ENCODE results near the gene NTNG2. TPM values are rescaled to one million over a fixed set of nuclear protein-coding genes. Genes with fewer than 3 reads are reported as not detected.

Gene NTNG2
- total RNA-seq, 2 experiments from 2014 or later: 1.8 to 2.0 TPM

DNA sequence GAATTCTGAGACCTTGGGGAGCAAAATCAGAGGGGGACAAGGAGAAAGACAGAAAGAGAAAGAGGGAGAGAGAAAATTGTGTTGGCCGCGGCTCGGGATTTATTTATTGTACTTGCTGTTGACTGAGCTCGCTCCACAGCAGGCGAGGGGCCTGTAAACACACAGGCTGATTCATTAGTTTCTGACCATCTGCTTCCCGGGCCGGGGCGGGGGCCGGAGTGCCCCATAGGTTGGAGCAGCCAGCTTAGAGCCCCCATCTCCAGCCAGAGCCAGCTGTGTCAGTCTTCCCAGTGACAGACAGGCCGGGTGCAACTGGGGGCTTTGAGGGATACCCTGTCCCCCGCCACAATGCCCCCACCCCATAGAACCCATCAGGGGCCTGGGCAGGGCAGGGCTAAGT, 30.9 kb downstream of the NTNG2 start:
- CTCF ChIA-PET: no interaction called here
- intact Hi-C loops (cut with DNase I, micrococcal nuclease): no loop called here

DNA sequence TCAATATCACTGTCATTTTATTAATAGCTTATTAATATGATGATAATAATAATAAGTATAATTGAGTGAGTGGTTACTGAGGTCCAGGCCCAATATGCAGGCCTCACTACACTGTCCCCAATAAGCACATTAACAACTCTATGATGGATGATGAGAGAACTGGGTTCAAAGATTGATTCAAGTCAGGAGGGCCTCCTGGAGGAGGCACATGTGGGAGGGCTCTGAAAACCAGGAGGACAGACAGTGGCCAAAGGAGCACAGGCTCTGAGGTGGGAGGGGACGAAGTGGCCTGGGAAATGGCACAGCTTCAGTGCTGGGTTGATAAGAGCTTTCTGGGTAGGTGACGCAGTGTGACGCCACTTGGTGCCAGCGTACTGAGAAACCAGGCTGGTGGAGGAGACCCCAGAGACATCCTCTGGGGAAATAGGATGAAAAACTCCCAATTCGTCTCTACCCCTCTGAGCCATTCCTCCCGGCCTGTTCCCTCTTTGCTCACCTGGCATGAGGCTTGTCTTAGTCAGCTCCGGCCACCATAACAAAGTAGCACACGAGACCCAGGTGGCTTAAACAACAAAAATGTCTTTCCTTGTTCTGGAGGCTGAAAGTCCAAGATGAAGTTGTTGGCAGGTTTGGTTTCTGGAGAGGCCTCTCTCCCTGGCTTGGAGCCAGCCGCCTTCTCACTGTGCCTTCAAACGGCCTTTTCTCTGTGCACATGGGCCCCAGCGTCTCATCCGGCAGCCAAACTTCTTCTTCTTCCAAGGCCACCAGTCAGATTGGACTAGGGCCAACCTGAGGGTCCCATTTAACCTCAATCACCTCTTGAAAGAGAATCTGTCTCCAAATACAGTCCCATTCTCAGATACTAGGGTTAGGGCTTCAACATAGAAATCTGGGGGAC, 31.6 kb downstream of the NTNG2 start:
- Mint-ChIP-seq H3K4me3 (no peak overlapping the region), H3K4me1 (no peaks in the 10 kb centered on the region), H3K27ac (no peak overlapping the region), H3K27me3 (no peaks in the 10 kb centered on the region), H3K36me3 (ENCODE audit: low read depth) (no peaks in the 10 kb centered on the region), H3K9me3 (ENCODE audit: low read depth) (no peaks in the 10 kb centered on the region)
- DNase-seq (no peak), ATAC-seq (no peak)
- POLR2A ChIA-PET: no interaction called here
- CTCF ChIA-PET: interaction anchor here (0.6 kb wide), 1 partner anchor 550 kb away, joined by 5 read pairs; no protein-coding TSS in a partner anchor
- intact Hi-C loops (cut with DNase I, micrococcal nuclease): no loop called here

More for the DNA sequence above, 30.9 kb downstream of the NTNG2 start:
- DNase-seq: no peak
- POLR2A ChIA-PET: no interaction called here
- Mint-ChIP-seq H3K27ac (no peak overlapping the region), H3K4me1 (no peaks in the 10 kb centered on the region), H3K4me3 (no peak overlapping the region), H3K9me3 (ENCODE audit: low read depth) (no peaks in the 10 kb centered on the region), H3K36me3 (ENCODE audit: low read depth) (no peaks in the 10 kb centered on the region), H3K27me3 (no peaks in the 10 kb centered on the region)
- ATAC-seq: no peak

DNA sequence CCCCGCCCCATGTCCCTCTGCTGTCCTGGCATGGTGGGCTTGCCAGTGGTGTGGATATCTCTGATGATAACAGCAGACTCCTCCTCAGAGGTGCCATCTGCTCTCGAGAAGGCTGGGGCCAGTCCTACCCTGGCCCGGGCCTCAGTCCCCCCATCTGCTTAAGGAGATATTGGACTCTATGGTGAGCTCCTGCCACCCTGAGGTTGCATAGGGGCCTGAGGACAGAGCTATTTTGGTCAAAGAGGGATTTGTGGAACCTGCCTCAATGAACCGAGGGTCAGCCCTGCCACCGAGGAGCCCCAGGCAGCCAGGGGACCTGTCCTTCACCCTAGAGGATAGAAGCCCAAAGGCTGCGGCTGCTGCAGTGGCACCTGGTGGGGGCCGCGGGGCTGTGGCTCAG, 32.6 kb downstream of the NTNG2 start:
- Mint-ChIP-seq H3K4me3 (no peak overlapping the region), H3K9me3 (ENCODE audit: low read depth) (no peaks in the 10 kb centered on the region), H3K4me1 (no peaks in the 10 kb centered on the region), H3K27me3 (no peaks in the 10 kb centered on the region), H3K36me3 (ENCODE audit: low read depth) (no peaks in the 10 kb centered on the region), H3K27ac (no peak overlapping the region)
- DNase-seq: no peak
- ATAC-seq: no peak
- intact Hi-C loops (cut with DNase I, micrococcal nuclease): no loop called here
- POLR2A ChIA-PET: no interaction called here
- CTCF ChIA-PET: no interaction called here

DNA sequence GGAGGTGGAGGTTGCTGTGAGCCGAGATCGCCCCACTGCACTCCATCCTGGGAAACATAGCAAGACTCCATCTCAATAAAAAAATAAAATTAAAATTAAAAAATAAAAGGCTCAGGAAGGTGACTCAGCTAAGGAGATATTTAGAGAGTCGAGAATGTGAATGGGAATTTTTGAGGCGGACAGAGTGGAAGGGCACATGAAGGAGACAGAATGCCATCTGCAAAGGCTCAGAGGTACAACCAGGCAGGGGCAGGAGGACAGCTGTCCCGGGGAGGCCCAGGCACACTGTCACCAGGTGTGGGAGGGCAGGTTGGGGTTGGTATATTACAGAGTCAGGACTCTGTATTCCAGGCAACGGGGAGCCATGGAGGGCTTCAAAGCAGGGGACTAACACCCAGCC, 35.5 kb downstream of the NTNG2 start:
- Mint-ChIP-seq H3K27me3 (peaks cover 2% of the 10 kb centered on the region), H3K4me1 (no peaks in the 10 kb centered on the region), H3K4me3 (no peak overlapping the region), H3K36me3 (ENCODE audit: low read depth) (no peaks in the 10 kb centered on the region), H3K27ac (no peak overlapping the region), H3K9me3 (ENCODE audit: low read depth) (no peaks in the 10 kb centered on the region)
- no peak for DNase-seq
- ChIA-PET CTCF (no interaction called here), POLR2A (no interaction called here)
- intact Hi-C loops (cut with DNase I, micrococcal nuclease): no loop called here
- ATAC-seq: no peak

DNA sequence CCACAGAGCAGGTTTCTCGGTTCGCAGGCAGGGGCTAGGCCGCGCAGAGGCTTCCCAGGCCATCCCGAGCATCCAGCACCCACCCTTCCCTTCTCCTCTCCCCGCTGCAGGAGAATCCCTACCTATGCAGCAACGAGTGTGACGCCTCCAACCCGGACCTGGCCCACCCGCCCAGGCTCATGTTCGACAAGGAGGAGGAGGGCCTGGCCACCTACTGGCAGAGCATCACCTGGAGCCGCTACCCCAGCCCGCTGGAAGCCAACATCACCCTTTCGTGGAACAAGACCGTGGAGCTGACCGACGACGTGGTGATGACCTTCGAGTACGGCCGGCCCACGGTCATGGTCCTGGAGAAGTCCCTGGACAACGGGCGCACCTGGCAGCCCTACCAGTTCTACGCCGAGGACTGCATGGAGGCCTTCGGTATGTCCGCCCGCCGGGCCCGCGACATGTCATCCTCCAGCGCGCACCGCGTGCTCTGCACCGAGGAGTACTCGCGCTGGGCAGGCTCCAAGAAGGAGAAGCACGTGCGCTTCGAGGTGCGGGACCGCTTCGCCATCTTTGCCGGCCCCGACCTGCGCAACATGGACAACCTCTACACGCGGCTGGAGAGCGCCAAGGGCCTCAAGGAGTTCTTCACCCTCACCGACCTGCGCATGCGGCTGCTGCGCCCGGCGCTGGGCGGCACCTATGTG, 36.1 kb downstream of the NTNG2 start:
- CTCF ChIA-PET: no interaction called here

DNA sequence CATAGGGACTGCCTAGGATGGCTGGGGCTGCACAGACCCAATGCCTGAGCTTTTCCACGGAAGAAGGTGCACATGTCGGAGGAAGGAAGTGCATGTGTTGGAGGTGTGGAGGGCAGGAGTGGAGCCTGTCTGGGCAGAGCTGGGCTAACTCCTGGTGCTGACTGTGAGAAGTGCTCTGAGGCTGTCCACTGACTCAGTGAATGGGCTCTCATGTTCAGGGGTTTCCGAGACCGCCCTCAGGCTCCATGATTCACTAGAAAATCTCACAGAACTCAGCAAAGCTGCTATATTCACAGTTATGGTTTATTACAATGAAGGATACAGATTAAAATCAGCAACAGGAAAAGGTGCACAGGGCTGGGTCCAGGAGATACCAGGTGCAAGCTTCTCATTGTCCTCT, 37.2 kb downstream of the NTNG2 start:
- no peak for ATAC-seq
- Mint-ChIP-seq H3K9me3 (ENCODE audit: low read depth) (no peaks in the 10 kb centered on the region), H3K27ac (no peak overlapping the region), H3K4me3 (no peak overlapping the region), H3K4me1 (no peaks in the 10 kb centered on the region), H3K27me3 (peaks cover 7% of the 10 kb centered on the region), H3K36me3 (ENCODE audit: low read depth) (no peaks in the 10 kb centered on the region)
- CTCF ChIA-PET: interaction anchor here (0.5 to 0.6 kb wide), 2 partner anchors 13 to 23 kb away, joined by 3 read pairs; no protein-coding TSS in a partner anchor
- DNase-seq: no peak
- POLR2A ChIA-PET: no interaction called here
- intact Hi-C loops (cut with DNase I, micrococcal nuclease): no loop called here

More for the DNA sequence above, 36.1 kb downstream of the NTNG2 start:
- H3K27ac Mint-ChIP-seq: no peak overlapping the region
- POLR2A ChIA-PET: no interaction called here
- DNase-seq (no peak), ATAC-seq (no peak)
- H3K4me1 Mint-ChIP-seq: no peaks in the 10 kb centered on the region
- no peak overlapping the region for H3K4me3 Mint-ChIP-seq
- H3K36me3 Mint-ChIP-seq (ENCODE audit: low read depth): no peaks in the 10 kb centered on the region
- intact Hi-C loops (cut with DNase I, micrococcal nuclease): no loop called here
- peaks cover 7% of the 10 kb centered on the region for H3K27me3 Mint-ChIP-seq
- no peaks in the 10 kb centered on the region for H3K9me3 Mint-ChIP-seq (ENCODE audit: low read depth)

DNA sequence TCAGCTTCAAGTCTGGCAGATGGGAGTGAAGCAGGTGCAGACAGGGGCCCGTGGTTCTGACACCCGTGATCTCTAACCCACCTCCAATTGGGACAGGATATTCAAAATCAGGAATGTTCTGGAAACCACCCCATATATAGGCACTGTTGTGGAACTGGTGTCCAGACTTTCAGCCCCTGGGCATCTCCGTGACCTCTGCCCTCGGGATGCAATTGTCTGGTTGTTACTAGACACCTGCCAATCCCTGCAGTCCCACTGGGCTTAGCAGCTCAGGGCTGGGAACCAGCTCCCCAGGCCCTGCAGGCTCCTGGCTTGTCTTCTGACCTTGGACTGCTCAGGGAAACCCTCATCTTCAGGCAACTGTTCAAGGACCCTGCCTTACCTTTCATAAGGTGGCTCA, 38.8 kb downstream of the NTNG2 start:
- ChIA-PET CTCF (no interaction called here), POLR2A (no interaction called here)
- Mint-ChIP-seq H3K36me3 (ENCODE audit: low read depth) (no peaks in the 10 kb centered on the region), H3K4me1 (no peaks in the 10 kb centered on the region), H3K27me3 (peaks cover 7% of the 10 kb centered on the region), H3K27ac (no peak overlapping the region), H3K9me3 (ENCODE audit: low read depth) (peaks cover 8% of the 10 kb centered on the region), H3K4me3 (no peak overlapping the region)
- ATAC-seq (no peak), DNase-seq (no peak)
- intact Hi-C loops (cut with DNase I, micrococcal nuclease): no loop called here

DNA sequence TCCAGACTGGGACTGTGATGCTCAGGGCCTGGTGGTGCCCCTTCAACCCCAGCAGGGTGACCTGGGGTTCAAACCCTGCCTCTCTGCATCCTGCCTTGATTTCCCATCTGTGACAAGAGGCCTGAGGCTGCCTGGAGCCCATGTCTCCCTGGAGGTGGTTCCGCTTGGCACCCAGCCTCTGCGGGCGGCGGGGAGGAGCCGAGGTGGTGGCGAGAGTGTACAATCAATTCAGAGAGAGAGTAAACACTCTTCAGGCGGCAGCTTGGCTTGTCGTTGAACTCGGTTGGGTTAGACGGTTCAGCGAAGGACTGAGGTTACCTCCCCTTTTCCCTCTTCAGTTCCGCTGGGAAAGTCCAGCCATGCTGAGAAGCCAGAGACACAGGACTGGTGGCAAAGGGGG, 39.3 kb downstream of the NTNG2 start:
- no peaks in the 10 kb centered on the region for H3K36me3 Mint-ChIP-seq (ENCODE audit: low read depth)
- peaks cover 8% of the 10 kb centered on the region for H3K9me3 Mint-ChIP-seq (ENCODE audit: low read depth)
- intact Hi-C loops (cut with DNase I, micrococcal nuclease): no loop called here
- no peak overlapping the region for H3K4me3 Mint-ChIP-seq
- DNase-seq: no peak
- H3K27me3 Mint-ChIP-seq: peaks cover 7% of the 10 kb centered on the region
- no peaks in the 10 kb centered on the region for H3K4me1 Mint-ChIP-seq
- no peak overlapping the region for H3K27ac Mint-ChIP-seq
- no peak for ATAC-seq
- ChIA-PET POLR2A (no interaction called here), CTCF (no interaction called here)

DNA sequence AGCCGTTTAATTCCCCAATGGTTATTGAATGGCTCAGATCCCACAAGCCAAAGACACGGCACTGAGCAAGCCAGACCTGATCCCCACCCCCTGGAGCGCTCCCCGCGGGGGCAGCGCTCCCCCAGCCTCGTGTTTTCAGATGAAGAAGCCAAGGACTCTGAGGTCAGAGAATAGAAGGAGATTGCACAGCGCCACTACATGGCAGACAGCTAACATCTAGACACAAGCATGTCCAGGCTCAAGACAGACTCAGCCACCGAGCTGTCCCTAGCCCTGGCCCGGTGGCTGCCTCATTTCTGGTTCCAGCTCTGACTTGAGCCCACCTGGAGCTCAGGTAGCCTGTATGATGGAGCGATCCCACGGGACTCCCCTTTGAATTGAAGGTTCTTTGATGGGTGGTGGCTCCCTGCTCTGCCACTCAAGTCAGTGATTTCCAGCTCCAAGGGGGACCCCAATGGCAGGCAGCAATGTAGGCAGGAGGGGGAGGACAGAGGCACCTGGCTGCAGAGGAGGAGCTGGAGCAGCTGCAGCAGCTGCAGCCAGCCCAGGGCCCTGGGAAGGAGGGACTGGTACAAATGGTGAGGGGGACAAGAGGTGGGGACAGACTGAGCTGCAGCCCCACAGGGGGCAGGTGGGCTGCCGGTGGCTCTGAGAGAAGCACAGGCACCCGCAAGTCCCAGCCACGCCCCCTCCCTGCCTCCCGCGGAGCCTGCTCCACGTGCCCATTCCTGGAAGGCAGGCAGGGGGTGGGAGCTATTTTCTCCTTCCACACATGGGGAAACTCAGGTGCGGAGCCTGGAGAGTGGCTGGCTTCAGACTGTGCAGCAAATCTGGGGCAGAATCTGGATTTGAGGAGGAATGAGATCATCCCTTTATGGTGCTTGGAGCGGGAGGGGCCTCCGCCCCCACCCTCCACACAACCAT, 40.2 kb downstream of the NTNG2 start:
- peaks cover 8% of the 10 kb centered on the region for H3K9me3 Mint-ChIP-seq (ENCODE audit: low read depth)
- ATAC-seq: no peak
- no peak overlapping the region for H3K4me3 Mint-ChIP-seq
- no peak overlapping the region for H3K27ac Mint-ChIP-seq
- H3K36me3 Mint-ChIP-seq (ENCODE audit: low read depth): no peaks in the 10 kb centered on the region
- ChIA-PET POLR2A (interaction anchor here (0.9 kb wide), 1 partner anchor 47 kb away, joined by 3 read pairs; no protein-coding TSS in a partner anchor), CTCF (no interaction called here)
- H3K27me3 Mint-ChIP-seq: peaks cover 7% of the 10 kb centered on the region
- DNase-seq: no peak
- intact Hi-C loops (cut with DNase I, micrococcal nuclease): no loop called here
- H3K4me1 Mint-ChIP-seq: no peaks in the 10 kb centered on the region

DNA sequence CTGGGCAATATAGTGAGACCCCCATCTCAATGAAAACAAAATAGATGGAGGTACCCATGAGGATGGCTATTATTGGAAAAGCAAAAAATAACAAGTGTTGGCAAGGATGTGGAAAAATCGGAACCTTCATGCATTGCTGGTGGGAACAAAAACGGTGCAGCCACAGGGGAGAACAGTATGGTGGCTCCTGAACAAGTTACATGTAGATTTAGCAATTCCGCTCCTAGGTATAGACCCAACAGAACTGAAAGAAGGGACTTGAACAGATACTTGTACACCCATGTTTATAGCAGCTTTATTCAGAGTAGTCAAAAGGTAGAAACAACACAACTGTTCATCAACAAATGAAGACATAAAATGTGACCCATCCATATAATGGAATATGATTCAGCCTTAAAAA, 43.0 kb downstream of the NTNG2 start:
- H3K4me1 Mint-ChIP-seq: peaks cover 3% of the 10 kb centered on the region
- H3K36me3 Mint-ChIP-seq (ENCODE audit: low read depth): no peaks in the 10 kb centered on the region
- ChIA-PET POLR2A (no interaction called here), CTCF (no interaction called here)
- H3K4me3 Mint-ChIP-seq: no peak overlapping the region
- DNase-seq: no peak
- peaks cover 8% of the 10 kb centered on the region for H3K9me3 Mint-ChIP-seq (ENCODE audit: low read depth)
- ATAC-seq: no peak
- H3K27me3 Mint-ChIP-seq: peaks cover 9% of the 10 kb centered on the region
- intact Hi-C loops (cut with DNase I, micrococcal nuclease): no loop called here
- H3K27ac Mint-ChIP-seq: no peak overlapping the region

DNA sequence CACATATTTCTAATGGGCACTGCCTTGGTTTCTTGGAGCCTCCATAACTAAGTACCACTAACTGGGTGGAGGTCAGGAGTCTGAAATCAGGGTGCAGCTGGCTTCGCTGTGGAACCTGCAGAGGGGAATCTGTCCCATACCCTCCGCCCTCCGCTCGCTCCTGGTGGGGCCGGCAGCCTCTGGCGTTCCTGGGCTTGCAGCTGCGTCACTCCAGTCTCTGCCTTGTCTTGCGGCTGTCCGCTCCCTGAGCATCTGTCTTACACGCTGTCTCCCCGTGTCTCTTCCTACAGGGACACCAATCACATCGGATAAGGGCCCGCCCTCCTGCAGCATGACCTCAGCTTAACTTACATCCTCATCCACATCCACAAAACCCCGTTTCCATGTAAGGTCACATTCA, 45.4 kb downstream of the NTNG2 start:
- no peaks in the 10 kb centered on the region for H3K36me3 Mint-ChIP-seq (ENCODE audit: low read depth)
- H3K27ac Mint-ChIP-seq: no peak overlapping the region
- DNase-seq (no peak), ATAC-seq (no peak)
- intact Hi-C loops (cut with DNase I, micrococcal nuclease): no loop called here
- peaks cover 7% of the 10 kb centered on the region for H3K27me3 Mint-ChIP-seq
- peaks cover 8% of the 10 kb centered on the region for H3K9me3 Mint-ChIP-seq (ENCODE audit: low read depth)
- no peak overlapping the region for H3K4me3 Mint-ChIP-seq
- peaks cover 3% of the 10 kb centered on the region for H3K4me1 Mint-ChIP-seq
- ChIA-PET CTCF (interaction anchor here (0.6 kb wide), 2 partner anchors 37 to 480 kb away, joined by 3 to 4 read pairs; no protein-coding TSS in a partner anchor), POLR2A (no interaction called here)
